HG02571 (cell line): ENCODE results near the gene ENOSF1.
A peak's percentile ranks its signal among the peaks of the same experiment; 100 is the strongest.
"Not testable (repeated sequence)": the region's sequence is repeated elsewhere in the genome, so short reads cannot be mapped to it uniquely, and the experiment has no call there.

Experiments
- ATAC-seq: cut with Tn5 transposase; IDR thresholded peaks from one replicate; pipeline ENCODE4 v1.9.1; 2021; ENCODE audit warnings: mild to moderate bottlenecking, moderate library complexity; ENCODE audit not compliant: unreplicated experiment

ENOSF1 gene

GRCh38 chr18:712401-713134 is at the start of gene ENOSF1:
Gene ENOSF1 (minus strand): TSS chr18:712630. CDS start chr18:712587, 43 bp downstream.
- peak; percentile 86 for ATAC-seq

- not testable (repeated sequence) for ATAC-seq
Observed at GRCh38 chr18:759864-760263, 47.4 kb upstream of the ENOSF1 start.

- no peak for ATAC-seq
Observed at GRCh38 chr18:755506-755905, 43.1 kb upstream of the ENOSF1 start.

- no peak for ATAC-seq
Observed at GRCh38 chr18:754656-755055, 42.2 kb upstream of the ENOSF1 start.

- no peak for ATAC-seq
Observed at GRCh38 chr18:750456-750855, 38.0 kb upstream of the ENOSF1 start.

- no peak for ATAC-seq
Observed at GRCh38 chr18:744832-745597, 32.6 kb upstream of the ENOSF1 start.

- ATAC-seq: peak; percentile 71
Observed at GRCh38 chr18:741931-742512, 29.6 kb upstream of the ENOSF1 start.

- no peak for ATAC-seq
Observed at GRCh38 chr18:732371-732770, 19.9 kb upstream of the ENOSF1 start.

GRCh38 chr18:731185-731584 is 18.8 kb upstream of the ENOSF1 start:
- no peak for ATAC-seq

GRCh38 chr18:730692-731091 is 18.3 kb upstream of the ENOSF1 start:
- ATAC-seq: no peak

- not testable (repeated sequence) for ATAC-seq
Observed at GRCh38 chr18:730120-730519, 17.7 kb upstream of the ENOSF1 start.

GRCh38 chr18:725646-726045 is 13.2 kb upstream of the ENOSF1 start:
- no peak for ATAC-seq

GRCh38 chr18:723541-724080 is 11.2 kb upstream of the ENOSF1 start:
- no peak for ATAC-seq

GRCh38 chr18:717003-717402 is 4.6 kb upstream of the ENOSF1 start:
- no peak for ATAC-seq

GRCh38 chr18:715626-716025 is 3.2 kb upstream of the ENOSF1 start:
- ATAC-seq: no peak

GRCh38 chr18:713135-713490 is 683 bp upstream of the ENOSF1 start:
- ATAC-seq: no peak

- peak; percentile 68 for ATAC-seq
Observed at GRCh38 chr18:711657-712400, 601 bp downstream of the ENOSF1 start.

- ATAC-seq: peak; percentile 1
Observed at GRCh38 chr18:711310-711656, 1.1 kb downstream of the ENOSF1 start.

GRCh38 chr18:710418-711300 is 1.8 kb downstream of the ENOSF1 start:
- ATAC-seq: no peak

- ATAC-seq: no peak
Observed at GRCh38 chr18:709771-710170, 2.7 kb downstream of the ENOSF1 start.
